Measurements from ENCODE around the gene IRF7.

DNA sequence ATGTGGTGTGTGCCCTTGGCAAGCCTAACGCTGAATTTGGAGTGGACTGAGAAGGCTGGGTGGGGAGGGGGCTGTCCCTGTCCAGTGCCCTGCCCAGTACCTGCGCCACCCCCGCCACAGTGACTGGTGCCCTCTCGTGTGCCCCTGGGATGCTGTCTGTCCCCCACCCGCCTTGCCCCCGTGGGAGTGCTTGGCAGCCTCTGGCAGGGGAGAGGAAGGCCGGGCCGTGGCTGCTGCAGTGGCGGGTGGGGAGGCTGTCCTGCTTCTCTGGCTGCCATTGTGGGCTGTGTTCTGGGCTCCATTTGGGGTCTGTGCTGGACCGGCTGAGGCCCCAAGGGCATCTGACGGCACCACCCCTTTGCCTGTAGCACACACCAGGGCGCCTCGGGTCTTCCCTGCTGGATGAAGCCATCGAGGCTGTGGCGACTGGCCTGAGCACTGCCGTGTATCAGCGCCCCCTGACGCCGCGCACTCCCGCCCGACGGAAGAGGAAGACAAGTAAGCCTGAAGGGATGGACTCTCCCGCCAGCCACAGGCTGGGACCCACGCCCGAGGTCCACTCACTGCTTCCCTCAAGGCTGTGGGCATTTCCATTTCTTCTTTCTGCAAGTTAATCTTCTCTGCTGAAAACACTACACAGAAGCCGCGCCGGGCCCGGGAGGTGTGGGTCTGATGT lies 17.6 kb downstream of the IRF7 start:
- TF ChIP-seq, protein P1, sequence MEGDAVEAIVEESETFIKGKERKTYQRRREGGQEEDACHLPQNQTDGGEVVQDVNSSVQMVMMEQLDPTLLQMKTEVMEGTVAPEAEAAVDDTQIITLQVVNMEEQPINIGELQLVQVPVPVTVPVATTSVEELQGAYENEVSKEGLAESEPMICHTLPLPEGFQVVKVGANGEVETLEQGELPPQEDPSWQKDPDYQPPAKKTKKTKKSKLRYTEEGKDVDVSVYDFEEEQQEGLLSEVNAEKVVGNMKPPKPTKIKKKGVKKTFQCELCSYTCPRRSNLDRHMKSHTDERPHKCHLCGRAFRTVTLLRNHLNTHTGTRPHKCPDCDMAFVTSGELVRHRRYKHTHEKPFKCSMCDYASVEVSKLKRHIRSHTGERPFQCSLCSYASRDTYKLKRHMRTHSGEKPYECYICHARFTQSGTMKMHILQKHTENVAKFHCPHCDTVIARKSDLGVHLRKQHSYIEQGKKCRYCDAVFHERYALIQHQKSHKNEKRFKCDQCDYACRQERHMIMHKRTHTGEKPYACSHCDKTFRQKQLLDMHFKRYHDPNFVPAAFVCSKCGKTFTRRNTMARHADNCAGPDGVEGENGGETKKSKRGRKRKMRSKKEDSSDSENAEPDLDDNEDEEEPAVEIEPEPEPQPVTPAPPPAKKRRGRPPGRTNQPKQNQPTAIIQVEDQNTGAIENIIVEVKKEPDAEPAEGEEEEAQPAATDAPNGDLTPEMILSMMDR (IDR thresholded peaks at IDR 0.05; ENCODE audit: low read depth, low read length), result no peak
- TF ChIP-seq POLR2A (IDR thresholded peaks at IDR 0.05; ENCODE audit: extremely low read depth, insufficient read length), result no peak
